CD14-positive monocyte (primary cell): ENCODE results near the gene LTBP2. TPM values are rescaled to one million over a fixed set of nuclear protein-coding genes. Genes with fewer than 3 reads are reported as not detected.

Experiments
- DNase-seq, 3 donors: peaks; one replicate each; pipeline ENCODE4 v3.0.0-alpha.2; 2011 to 2022
- H2AFZ ChIP-seq: 2 replicates; pipeline ENCODE4 v1.6.0; 2012; ENCODE audit warnings: mild to moderate bottlenecking, low read depth, low read length, inconsistent platforms; ENCODE audit not compliant: insufficient read depth, poor library complexity, severe bottlenecking
- H3K27ac ChIP-seq, 2 donors: 1 replicate in 1 of 2; 2 replicates in 1 of 2; pipeline ENCODE4 v1.5.1; 2012 to 2013; ENCODE audit warnings: low read length in 2 of 2, control low read depth in 1 of 2, inconsistent platforms in 1 of 2, low read depth in 1 of 2, mild to moderate bottlenecking in 1 of 2
- H3K27me3 ChIP-seq, 2 donors: one replicate each; pipeline versions ENCODE4 v1.6.0 to v1.6.1; 2011 to 2013; ENCODE audit warnings: low read length in 2 of 2; ENCODE audit not compliant: control insufficient read depth in 2 of 2, insufficient read depth in 2 of 2
- H3K36me3 ChIP-seq, 2 donors: replicated peaks in 1 of 2; 1 replicate in 1 of 2; 2 replicates in 1 of 2; pipeline versions ENCODE4 v1.5.1 to v1.6.1; 2012 to 2013; ENCODE audit warnings: low read length in 2 of 2, control low read depth in 1 of 2, inconsistent platforms in 1 of 2, mild to moderate bottlenecking in 1 of 2; ENCODE audit not compliant: insufficient read depth in 2 of 2, control insufficient read depth in 1 of 2
- H3K4me1 ChIP-seq, 2 donors: 1 replicate in 1 of 2; 2 replicates in 1 of 2; pipeline versions ENCODE4 v1.5.1 to v1.6.1; 2012 to 2013; ENCODE audit warnings: low read length in 2 of 2, control low read depth in 1 of 2, inconsistent platforms in 1 of 2, mild to moderate bottlenecking in 1 of 2, moderate library complexity in 1 of 2; ENCODE audit not compliant: insufficient read depth in 2 of 2, control insufficient read depth in 1 of 2
- H3K4me2 ChIP-seq: replicated peaks from 2 replicates; pipeline ENCODE3; 2012; ENCODE audit warnings: low read length, moderate library complexity, mild to moderate bottlenecking; ENCODE audit not compliant: poor library complexity, severe bottlenecking; ENCODE audit errors: extremely low read depth
- H3K4me3 ChIP-seq, 3 experiments: fragments of 200-600 bp in 1 of 3; sonication (generic) in 1 of 3; replicated peaks in 1 of 3; 1 replicate in 2 of 3; 2 replicates in 1 of 3; pipeline ENCODE4 v1.5.1; 2011 to 2013; ENCODE audit warnings: low read length in 3 of 3, mild to moderate bottlenecking in 3 of 3, control low read depth in 2 of 3, low read depth in 2 of 3, inconsistent platforms in 1 of 3, moderate library complexity in 1 of 3
- H3K79me2 ChIP-seq: 2 replicates; pipeline ENCODE4 v1.6.0; 2012; ENCODE audit warnings: mild to moderate bottlenecking, control low read depth, inconsistent platforms, low read length, moderate library complexity; ENCODE audit not compliant: insufficient read depth
- H3K9ac ChIP-seq: 2 replicates; pipeline ENCODE4 v1.6.0; 2017; ENCODE audit warnings: low read length, mild to moderate bottlenecking; ENCODE audit not compliant: insufficient read depth, poor library complexity, severe bottlenecking
- H3K9me3 ChIP-seq, 2 donors: replicated peaks in 1 of 2; 1 replicate in 1 of 2; 2 replicates in 1 of 2; pipeline versions ENCODE4 v1.5.1 to v1.6.1; 2012 to 2013; ENCODE audit warnings: low read length in 2 of 2, control low read depth in 1 of 2; ENCODE audit not compliant: control insufficient read depth in 1 of 2, insufficient read depth in 1 of 2
- H4K20me1 ChIP-seq: 2 replicates; pipeline ENCODE4 v1.6.0; 2012; ENCODE audit warnings: mild to moderate bottlenecking, low read length, control low read depth, moderate library complexity; ENCODE audit not compliant: insufficient read depth
- H3K27ac Mint-ChIP-seq, 7 donors: one replicate each; pipeline ENCODE4 v1.8.0; 2020; ENCODE audit warnings: mild to moderate bottlenecking in 7 of 7, mixed read lengths in 7 of 7, moderate library complexity in 6 of 7, inconsistent platforms in 2 of 7
- H3K27me3 Mint-ChIP-seq, 3 donors: one replicate each; pipeline ENCODE4 v1.8.0; 2021 to 2022; ENCODE audit warnings: low read depth in 3 of 3, mild to moderate bottlenecking in 3 of 3, mixed read lengths in 3 of 3, moderate library complexity in 3 of 3, inconsistent platforms in 1 of 3
- H3K36me3 Mint-ChIP-seq, 2 donors: one replicate each; pipeline ENCODE4 v1.8.0; 2020; ENCODE audit warnings: mixed read lengths in 2 of 2, inconsistent platforms in 1 of 2, mild to moderate bottlenecking in 1 of 2
- H3K4me1 Mint-ChIP-seq: one replicate; pipeline ENCODE4 v1.8.0; 2020; ENCODE audit warnings: mild to moderate bottlenecking, mixed read lengths
- H3K4me3 Mint-ChIP-seq, 2 donors: one replicate each; pipeline ENCODE4 v1.8.0; 2020; ENCODE audit warnings: mild to moderate bottlenecking in 2 of 2, mixed read lengths in 2 of 2, moderate library complexity in 1 of 2
- H3K9me3 Mint-ChIP-seq, 7 donors: one replicate each; pipeline ENCODE4 v1.8.0; 2020 to 2022; ENCODE audit warnings: mixed read lengths in 7 of 7, mild to moderate bottlenecking in 6 of 7, moderate library complexity in 6 of 7, inconsistent platforms in 2 of 7
- WGBS: methylation state at CpG from one replicate; pipeline ENCODE4 v1.1.5; 2013; ENCODE audit warnings: missing lambda C conversion rate; ENCODE audit not compliant: insufficient coverage; 5-methylcytosine and 5-hydroxymethylcytosine counted together
- intact Hi-C, 2 donors: fragments of 100-400 bp; cut with micrococcal nuclease; formaldehyde crosslinking; loops; one replicate each; pipeline versions ENCODE4 v1.15.0 to v1.15.1; 2023
- polyA plus RNA-seq, 3 donors: library from polyadenylated mRNA; depleted of rRNA in 1 of 3; unstranded in 2 of 3; stranded (reverse) in 1 of 3; fragments of 300-500 nt in 2 of 3; fragments of >200 nt in 1 of 3; fragmentation: Illumina TruSeq in 2 of 3; gene quantifications; 1 replicate in 2 of 3; 2 replicates in 1 of 3; pipeline ENCODE4 v1.2.3, GENCODE V29; 2012 to 2021
- TF ChIP-seq, protein P1 (sequence below): fragments of 200-600 bp; IDR thresholded peaks from one replicate; pipeline ENCODE4 v1.8.0; 2022; ENCODE audit warnings: antibody characterized with exemption, mild to moderate bottlenecking

Gene LTBP2
- polyA plus RNA-seq, 3 donors: 0.04 to 0.24 (median 0.11) TPM

DNA sequence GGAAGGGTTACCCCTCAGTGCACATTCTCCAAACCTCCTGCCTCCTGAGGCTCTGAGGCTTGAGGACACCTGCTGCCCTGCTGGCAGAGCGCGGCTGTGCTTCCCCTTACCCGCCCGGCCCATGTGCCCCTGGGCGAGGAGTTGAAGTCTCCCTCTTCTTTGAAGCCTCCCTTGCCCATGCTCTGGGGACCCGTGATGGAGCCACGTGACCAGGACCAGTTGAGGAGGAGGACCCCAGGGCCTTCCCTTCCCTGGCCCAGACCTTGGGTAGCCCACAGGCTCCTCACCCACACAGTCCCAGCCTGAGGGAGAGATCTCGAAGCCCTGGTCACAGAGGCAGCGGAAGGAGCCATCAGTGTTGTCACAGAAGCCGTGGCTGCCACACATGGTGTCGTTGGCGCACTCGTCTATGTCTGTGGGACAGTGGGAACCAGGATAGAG lies 105.6 kb downstream of the LTBP2 start:
- no peak overlapping the region for H3K27ac Mint-ChIP-seq
- H3K4me2 ChIP-seq: no peak overlapping the region

DNA sequence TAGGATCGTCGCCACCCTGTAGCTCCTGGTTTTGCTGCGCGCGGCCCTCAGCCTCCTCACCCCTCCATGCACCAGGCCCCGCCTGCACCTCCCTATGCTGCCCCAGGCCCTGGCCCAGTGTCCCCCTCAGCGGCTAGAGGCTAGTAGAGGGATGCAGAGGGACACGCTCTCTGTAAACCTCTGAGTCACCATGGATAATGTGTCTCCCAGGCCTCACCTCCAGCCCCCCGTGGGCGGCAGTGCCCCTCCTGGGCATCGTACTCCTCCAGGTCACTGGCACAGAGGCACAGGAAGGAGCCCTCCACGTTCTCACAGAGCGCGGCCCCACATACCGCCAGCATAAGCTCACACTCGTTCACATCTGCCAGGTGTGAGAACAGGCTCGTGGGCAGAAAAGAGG lies 106.2 kb downstream of the LTBP2 start:
- no peak overlapping the region for H3K27ac Mint-ChIP-seq

More for the DNA sequence above, 105.6 kb downstream of the LTBP2 start:
- WGBS: 89% methylated on average over 8 of the region's 13 CpGs
- Mint-ChIP-seq H3K9me3 (peaks cover 0 to 2% (median 0%) of the 10 kb centered on the region in 7 donors), H3K27me3 (peaks cover 1 to 5% (median 4%) of the 10 kb centered on the region in 3 donors), H3K4me1 (peaks cover 10% of the 10 kb centered on the region), H3K4me3 (no peak overlapping the region), H3K36me3 (no peaks in the 10 kb centered on the region)
- no peaks in the 10 kb centered on the region for H4K20me1 ChIP-seq
- no peak overlapping the region for H2AFZ ChIP-seq
- intact Hi-C loops: no loop called here
- H3K9ac ChIP-seq: no peak overlapping the region
- TF ChIP-seq, protein P1, sequence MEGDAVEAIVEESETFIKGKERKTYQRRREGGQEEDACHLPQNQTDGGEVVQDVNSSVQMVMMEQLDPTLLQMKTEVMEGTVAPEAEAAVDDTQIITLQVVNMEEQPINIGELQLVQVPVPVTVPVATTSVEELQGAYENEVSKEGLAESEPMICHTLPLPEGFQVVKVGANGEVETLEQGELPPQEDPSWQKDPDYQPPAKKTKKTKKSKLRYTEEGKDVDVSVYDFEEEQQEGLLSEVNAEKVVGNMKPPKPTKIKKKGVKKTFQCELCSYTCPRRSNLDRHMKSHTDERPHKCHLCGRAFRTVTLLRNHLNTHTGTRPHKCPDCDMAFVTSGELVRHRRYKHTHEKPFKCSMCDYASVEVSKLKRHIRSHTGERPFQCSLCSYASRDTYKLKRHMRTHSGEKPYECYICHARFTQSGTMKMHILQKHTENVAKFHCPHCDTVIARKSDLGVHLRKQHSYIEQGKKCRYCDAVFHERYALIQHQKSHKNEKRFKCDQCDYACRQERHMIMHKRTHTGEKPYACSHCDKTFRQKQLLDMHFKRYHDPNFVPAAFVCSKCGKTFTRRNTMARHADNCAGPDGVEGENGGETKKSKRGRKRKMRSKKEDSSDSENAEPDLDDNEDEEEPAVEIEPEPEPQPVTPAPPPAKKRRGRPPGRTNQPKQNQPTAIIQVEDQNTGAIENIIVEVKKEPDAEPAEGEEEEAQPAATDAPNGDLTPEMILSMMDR: no peak
- H3K27ac ChIP-seq: no peak overlapping the region
- DNase-seq: no peak
- no peaks in the 10 kb centered on the region for H3K9me3 ChIP-seq
- H3K4me1 ChIP-seq: no peaks in the 10 kb centered on the region
- no peaks in the 10 kb centered on the region for H3K79me2 ChIP-seq
- H3K27me3 ChIP-seq: no peaks in the 10 kb centered on the region
- H3K4me3 ChIP-seq: no peak overlapping the region
- no peaks in the 10 kb centered on the region for H3K36me3 ChIP-seq

More for the DNA sequence above, 106.2 kb downstream of the LTBP2 start:
- no peak overlapping the region for H3K4me3 Mint-ChIP-seq
- Histone ChIP-seq H3K9me3 (no peaks in the 10 kb centered on the region), H3K9ac (no peak overlapping the region), H2AFZ (no peak overlapping the region), H3K36me3 (no peaks in the 10 kb centered on the region), H3K4me2 (no peak overlapping the region), H3K79me2 (no peaks in the 10 kb centered on the region), H3K27ac (no peak overlapping the region), H3K4me3 (no peak overlapping the region), H4K20me1 (no peaks in the 10 kb centered on the region), H3K4me1 (no peaks in the 10 kb centered on the region), H3K27me3 (no peaks in the 10 kb centered on the region)
- 81% methylated on average over 6 of the region's 17 CpGs for WGBS
- H3K27me3 Mint-ChIP-seq: peaks cover 1 to 5% (median 4%) of the 10 kb centered on the region in 3 donors
- H3K4me1 Mint-ChIP-seq: peaks cover 9% of the 10 kb centered on the region
- no peak for DNase-seq
- no peaks in the 10 kb centered on the region for H3K36me3 Mint-ChIP-seq
- H3K9me3 Mint-ChIP-seq: peaks cover 0 to 2% (median 0%) of the 10 kb centered on the region in 7 donors
- intact Hi-C loops: no loop called here
- TF ChIP-seq, protein P1: no peak
